ENCODE measurements around the gene MIEF1.

- TF ChIP-seq CTCF (IDR thresholded peaks at IDR 0.05) (no peak), EP300 (IDR thresholded peaks at IDR 0.05) (no peak), POLR2AphosphoS5 (IDR thresholded peaks at IDR 0.05) (no peak), POLR2A (IDR thresholded peaks at IDR 0.05) (no peak)
These were observed 20.5 kb upstream of the MIEF1 start for GRCh38 chr22:39481595-39481994.

All from stomach (tissue), 4 donors.